Activated CD8-positive, alpha-beta memory T cell treated with anti-CD3 and anti-CD28 coated beads, Interleukin-2, amount 10 ng/mL, durations not matched to agents 7 days and 5 days (primary cell): ENCODE data around the gene TBCEL. TPM values are rescaled to one million over a fixed set of nuclear protein-coding genes. Genes with fewer than 3 reads are reported as not detected.
"Not testable (repeated sequence)": the region's sequence is repeated elsewhere in the genome, so short reads cannot be mapped to it uniquely, and the experiment has no call there.

Experiments used
- ATAC-seq: fragments of 150-1000 bp; cut with Tn5 transposase; one replicate; pipeline ENCODE4 v1.10.0; 2021; ENCODE audit warnings: moderate library complexity
- CTCF ChIA-PET: fragments of 350-600 bp; sonication (Branson Sonifier 250); formaldehyde crosslinking; loops from one replicate; lab custom pipeline; 2021; ENCODE audit warnings: antibody characterized with exemption; lab: Charles Lee
- DNase-seq: peaks from one replicate; pipeline ENCODE4 v3.0.0-alpha.2; 2020
- H3K27ac Mint-ChIP-seq: one replicate; pipeline ENCODE4 v1.8.0; 2021; ENCODE audit warnings: mild to moderate bottlenecking, mixed read lengths
- H3K27me3 Mint-ChIP-seq: one replicate; pipeline ENCODE4 v1.8.0; 2021; ENCODE audit warnings: mixed read lengths
- H3K36me3 Mint-ChIP-seq: one replicate; pipeline ENCODE4 v1.8.0; 2021; ENCODE audit warnings: mild to moderate bottlenecking, mixed read lengths
- H3K4me1 Mint-ChIP-seq: one replicate; pipeline ENCODE4 v1.8.0; 2021; ENCODE audit warnings: mixed read lengths
- H3K4me3 Mint-ChIP-seq: one replicate; pipeline ENCODE4 v1.8.0; 2021; ENCODE audit warnings: mild to moderate bottlenecking, moderate library complexity, mixed read lengths
- H3K9me3 Mint-ChIP-seq: one replicate; pipeline ENCODE4 v1.8.0; 2022; ENCODE audit warnings: low read depth, mixed read lengths
- total RNA-seq, 2 experiments: library from RNA; stranded (reverse); gene quantifications; one replicate each; pipeline ENCODE4 v1.2.3, GENCODE V29; 2021

Gene TBCEL
- total RNA-seq, 2 experiments from 2014 or later = 11.2 to 14.0 TPM

- CTCF ChIA-PET = no interaction called here
- H3K27ac Mint-ChIP-seq = no peak overlapping the region
Observed at GRCh38 chr11:120998581-120998980, 25.3 kb upstream of the TBCEL start.

GRCh38 chr11:121004206-121004840 lies 19.6 kb upstream of the TBCEL start:
- no peak overlapping the region for H3K4me3 Mint-ChIP-seq
- no peak overlapping the region for H3K27ac Mint-ChIP-seq
- H3K36me3 Mint-ChIP-seq = no peaks in the 10 kb centered on the region
- H3K9me3 Mint-ChIP-seq = peaks cover 7% of the 10 kb centered on the region
- no peaks in the 10 kb centered on the region for H3K4me1 Mint-ChIP-seq
- DNase-seq (no peak), ATAC-seq (no peak)
- CTCF ChIA-PET = no interaction called here
- H3K27me3 Mint-ChIP-seq = peaks cover 41% of the 10 kb centered on the region

More at GRCh38 chr11:120998581-120998980, 25.3 kb upstream of the TBCEL start:
- peaks cover 47% of the 10 kb centered on the region for H3K27me3 Mint-ChIP-seq
- H3K4me3 Mint-ChIP-seq = no peak overlapping the region
- no peaks in the 10 kb centered on the region for H3K9me3 Mint-ChIP-seq
- no peaks in the 10 kb centered on the region for H3K36me3 Mint-ChIP-seq
- peaks cover 4% of the 10 kb centered on the region for H3K4me1 Mint-ChIP-seq
- no peak for ATAC-seq
- DNase-seq = no peak

GRCh38 chr11:121006922-121007321 lies 17.0 kb upstream of the TBCEL start:
- H3K27ac Mint-ChIP-seq = no peak overlapping the region
- ATAC-seq (no peak), DNase-seq (no peak)
- no peaks in the 10 kb centered on the region for H3K36me3 Mint-ChIP-seq
- peaks cover 40% of the 10 kb centered on the region for H3K27me3 Mint-ChIP-seq
- CTCF ChIA-PET = no interaction called here
- peaks cover 7% of the 10 kb centered on the region for H3K9me3 Mint-ChIP-seq
- H3K4me1 Mint-ChIP-seq = no peaks in the 10 kb centered on the region
- no peak overlapping the region for H3K4me3 Mint-ChIP-seq

GRCh38 chr11:121008551-121008950 lies 15.4 kb upstream of the TBCEL start:
- peaks cover 7% of the 10 kb centered on the region for H3K9me3 Mint-ChIP-seq
- no peaks in the 10 kb centered on the region for H3K36me3 Mint-ChIP-seq
- no peak overlapping the region for H3K27ac Mint-ChIP-seq
- no peak overlapping the region for H3K4me3 Mint-ChIP-seq
- H3K4me1 Mint-ChIP-seq = no peaks in the 10 kb centered on the region
- DNase-seq (no peak), ATAC-seq (no peak)
- H3K27me3 Mint-ChIP-seq = peaks cover 31% of the 10 kb centered on the region
- CTCF ChIA-PET = no interaction called here

DNA sequence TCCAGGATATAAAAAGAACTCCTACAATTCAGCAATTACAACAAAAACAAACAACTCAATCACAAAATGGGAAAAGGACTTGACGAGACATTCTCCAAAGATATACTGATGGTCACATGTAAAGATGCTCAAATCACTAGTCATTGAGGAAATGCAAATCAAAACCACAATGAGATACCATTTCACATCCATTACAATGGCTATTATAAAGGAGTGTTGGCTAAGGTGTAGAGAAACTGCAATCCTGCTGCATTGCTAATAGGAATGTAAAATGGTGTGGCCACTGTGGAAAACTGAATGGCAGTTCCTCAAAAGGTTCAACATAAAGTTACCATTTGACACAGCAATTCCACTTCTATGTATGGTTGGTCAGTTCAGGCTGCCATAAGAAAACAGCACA lies 11.8 kb upstream of the TBCEL start:
- no peak for DNase-seq
- CTCF ChIA-PET = no interaction called here
- no peak for ATAC-seq
- no peak overlapping the region for H3K4me3 Mint-ChIP-seq
- H3K4me1 Mint-ChIP-seq = no peaks in the 10 kb centered on the region
- H3K27ac Mint-ChIP-seq = no peak overlapping the region
- no peaks in the 10 kb centered on the region for H3K36me3 Mint-ChIP-seq
- peaks cover 27% of the 10 kb centered on the region for H3K27me3 Mint-ChIP-seq
- no peaks in the 10 kb centered on the region for H3K9me3 Mint-ChIP-seq

DNA sequence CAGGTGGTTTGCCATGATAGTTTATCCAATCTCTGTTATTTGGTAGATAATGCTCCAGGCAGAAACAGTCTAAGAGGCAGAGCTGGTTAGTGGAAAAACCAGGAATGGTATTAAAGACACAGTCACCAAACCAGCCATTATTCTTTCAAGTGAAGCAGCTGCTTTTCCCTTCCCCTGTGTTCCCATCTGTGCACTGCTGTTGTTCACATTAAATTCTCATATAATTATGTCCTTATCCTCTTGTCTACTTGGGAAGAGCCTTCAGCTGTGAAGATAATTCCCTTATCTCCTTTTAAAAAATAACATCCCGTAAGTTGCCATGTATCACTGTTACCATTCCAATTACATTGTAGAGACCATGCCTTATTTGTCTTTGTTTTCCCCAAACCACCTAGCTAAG lies 5.2 kb upstream of the TBCEL start:
- DNase-seq (no peak), ATAC-seq (no peak)
- CTCF ChIA-PET = interaction anchor here (1.2 kb wide), 1 partner anchor 176 kb away, joined by 3 read pairs; no protein-coding TSS in a partner anchor
- Mint-ChIP-seq H3K9me3 (no peaks in the 10 kb centered on the region), H3K36me3 (no peaks in the 10 kb centered on the region), H3K4me3 (no peak overlapping the region), H3K27me3 (peaks cover 20% of the 10 kb centered on the region), H3K27ac (no peak overlapping the region), H3K4me1 (peaks cover 3% of the 10 kb centered on the region)

DNA sequence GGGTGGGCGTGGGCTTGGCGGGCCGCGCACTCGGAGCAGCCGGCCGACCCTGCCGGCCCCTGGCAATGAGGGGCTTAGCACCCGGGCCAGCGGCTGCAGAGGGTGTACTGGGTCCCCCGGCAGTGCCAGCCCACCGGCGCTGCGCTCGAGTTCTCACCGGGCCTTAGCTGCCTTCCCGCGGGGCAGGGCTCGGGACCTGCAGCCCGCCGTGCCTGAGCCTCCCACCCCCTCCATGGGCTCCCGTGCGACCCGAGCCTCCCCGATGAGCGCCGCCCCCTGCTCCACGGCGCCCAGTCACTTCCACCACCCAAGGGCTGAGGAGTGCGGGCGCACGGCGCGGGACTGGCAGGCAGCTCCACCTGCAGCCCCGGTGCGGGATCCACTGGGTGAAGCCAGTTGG lies 2.2 kb upstream of the TBCEL start:
- Mint-ChIP-seq H3K27me3 (peaks cover 16% of the 10 kb centered on the region), H3K4me1 (peaks cover 17% of the 10 kb centered on the region)
- CTCF ChIA-PET, H3K4me3 Mint-ChIP-seq, H3K36me3 Mint-ChIP-seq, H3K27ac Mint-ChIP-seq, ATAC-seq, H3K9me3 Mint-ChIP-seq, DNase-seq: not testable (repeated sequence)

DNA sequence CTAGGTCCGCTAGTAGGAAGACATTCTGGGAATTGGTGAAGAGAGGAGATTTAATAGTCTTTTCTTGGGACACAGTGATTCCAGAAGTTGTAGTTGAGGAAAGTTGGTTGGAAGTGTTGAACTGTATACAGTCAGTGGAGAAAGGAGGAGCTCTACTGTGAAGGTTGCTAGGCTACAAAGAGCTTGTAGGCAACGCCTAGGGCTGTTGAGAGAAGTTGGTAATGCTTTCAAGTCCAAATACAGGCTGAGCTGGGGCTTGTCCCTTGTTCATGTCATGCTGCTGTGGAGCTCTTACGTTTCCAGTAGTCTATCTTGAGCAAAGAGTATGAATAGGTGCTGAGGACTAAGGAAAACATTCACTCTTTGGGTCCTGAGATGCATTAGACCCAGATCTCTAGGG lies 1.1 kb downstream of the TBCEL start:
- no peak for ATAC-seq

DNA sequence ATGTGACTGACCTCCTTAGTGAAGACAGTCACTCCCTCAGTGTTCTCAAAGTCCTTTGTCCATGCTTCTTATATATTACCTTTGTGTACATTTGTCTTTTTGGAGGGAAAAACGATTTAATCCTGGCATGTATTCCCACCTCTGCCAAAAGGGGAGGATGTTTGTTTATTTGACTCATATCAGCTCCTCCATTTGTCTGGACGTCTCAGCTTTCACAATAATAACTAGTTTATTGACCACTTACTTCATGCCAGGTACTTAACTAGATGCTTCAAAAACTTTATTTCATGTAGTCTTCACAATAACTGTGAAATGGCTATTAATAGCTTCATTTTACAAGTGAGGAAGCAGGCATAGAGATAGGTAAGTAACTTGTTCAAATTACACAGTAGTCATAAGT lies 5.3 kb downstream of the TBCEL start:
- no peak overlapping the region for H3K4me3 Mint-ChIP-seq
- ATAC-seq (no peak), DNase-seq (no peak)
- CTCF ChIA-PET = no interaction called here
- peaks cover 23% of the 10 kb centered on the region for H3K4me1 Mint-ChIP-seq
- H3K27ac Mint-ChIP-seq = no peak overlapping the region
- H3K9me3 Mint-ChIP-seq = no peaks in the 10 kb centered on the region
- no peaks in the 10 kb centered on the region for H3K27me3 Mint-ChIP-seq
- peaks cover 8% of the 10 kb centered on the region for H3K36me3 Mint-ChIP-seq

More for the DNA sequence above, 1.1 kb downstream of the TBCEL start:
- peaks cover 21% of the 10 kb centered on the region for H3K4me1 Mint-ChIP-seq
- peaks cover 2% of the 10 kb centered on the region for H3K27me3 Mint-ChIP-seq
- peak overlapping the region; percentile 61 for H3K27ac Mint-ChIP-seq
- peaks cover under 1% of the 10 kb centered on the region for H3K36me3 Mint-ChIP-seq
- no peak for DNase-seq
- CTCF ChIA-PET = interaction anchor here (0.8 to 2.3 kb wide), 3 partner anchors 10 to 24 kb away, joined by 3 to 7 read pairs (median 3); no protein-coding TSS in a partner anchor
- H3K4me3 Mint-ChIP-seq = peak overlapping the region; percentile 76
- no peaks in the 10 kb centered on the region for H3K9me3 Mint-ChIP-seq

GRCh38 chr11:121029813-121030445 lies 6.0 kb downstream of the TBCEL start:
- ATAC-seq = no peak
- Mint-ChIP-seq H3K27ac (no peak overlapping the region), H3K4me3 (no peak overlapping the region), H3K27me3 (no peaks in the 10 kb centered on the region), H3K36me3 (peaks cover 8% of the 10 kb centered on the region), H3K9me3 (no peaks in the 10 kb centered on the region), H3K4me1 (peaks cover 18% of the 10 kb centered on the region)
- CTCF ChIA-PET = no interaction called here
- DNase-seq = no peak

DNA sequence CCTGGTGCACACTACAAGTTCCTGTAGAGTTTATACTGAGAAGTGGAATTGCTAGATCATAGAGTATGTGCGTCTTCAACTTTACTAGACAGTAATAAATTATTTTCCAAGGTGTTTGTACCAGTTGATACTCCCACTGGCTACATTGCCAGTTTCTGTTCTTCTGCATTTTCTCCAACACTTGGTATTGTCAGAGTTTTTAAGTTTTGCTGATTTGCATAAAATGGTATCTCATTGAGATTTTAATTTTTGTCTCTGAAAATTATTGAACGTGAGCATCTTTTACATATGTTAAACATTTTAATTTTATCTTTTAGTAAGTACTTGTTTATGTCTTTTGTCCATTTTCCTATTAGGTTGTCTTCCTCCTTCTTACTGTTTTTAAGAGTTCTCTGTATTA lies 7.3 kb downstream of the TBCEL start:
- peaks cover 8% of the 10 kb centered on the region for H3K36me3 Mint-ChIP-seq
- CTCF ChIA-PET = no interaction called here
- H3K9me3 Mint-ChIP-seq = no peaks in the 10 kb centered on the region
- no peak for DNase-seq
- ATAC-seq = no peak
- H3K4me1 Mint-ChIP-seq = peaks cover 21% of the 10 kb centered on the region
- H3K4me3 Mint-ChIP-seq = no peak overlapping the region
- no peak overlapping the region for H3K27ac Mint-ChIP-seq
- no peaks in the 10 kb centered on the region for H3K27me3 Mint-ChIP-seq

- not testable (repeated sequence) for H3K9me3 Mint-ChIP-seq, H3K27me3 Mint-ChIP-seq, ATAC-seq, H3K36me3 Mint-ChIP-seq, DNase-seq, H3K27ac Mint-ChIP-seq, H3K4me3 Mint-ChIP-seq
- H3K4me1 Mint-ChIP-seq = peaks cover 24% of the 10 kb centered on the region
- CTCF ChIA-PET = interaction anchor here (1.0 kb wide), 1 partner anchor 12 kb away, joined by 3 read pairs; no protein-coding TSS in a partner anchor
Observed at GRCh38 chr11:121031648-121032047, 7.7 kb downstream of the TBCEL start.

DNA sequence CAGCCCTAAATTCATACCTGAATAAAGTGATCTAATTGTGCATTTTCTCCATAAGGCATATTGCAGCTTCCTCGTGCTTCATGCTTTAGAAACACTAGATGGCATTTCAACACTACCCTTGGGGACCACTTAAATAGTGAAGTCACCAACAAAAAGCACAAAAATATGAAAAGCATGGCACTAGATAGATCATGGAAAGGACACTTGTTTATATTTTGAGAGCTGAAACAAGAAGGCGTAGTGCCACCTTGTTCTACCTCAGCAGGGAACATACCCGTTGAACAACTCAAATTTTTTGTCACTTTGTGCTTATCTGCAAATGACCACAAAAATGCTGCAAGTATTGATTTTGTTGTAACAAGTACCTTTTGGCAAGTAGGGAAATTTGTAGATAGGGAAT lies 8.6 kb downstream of the TBCEL start:
- Mint-ChIP-seq H3K4me1 (peaks cover 27% of the 10 kb centered on the region), H3K36me3 (peaks cover 8% of the 10 kb centered on the region), H3K27me3 (no peaks in the 10 kb centered on the region), H3K4me3 (no peak overlapping the region), H3K27ac (no peak overlapping the region), H3K9me3 (no peaks in the 10 kb centered on the region)
- DNase-seq (no peak), ATAC-seq (no peak)
- CTCF ChIA-PET = interaction anchor here (1.0 kb wide), 1 partner anchor 12 kb away, joined by 3 read pairs; no protein-coding TSS in a partner anchor

DNA sequence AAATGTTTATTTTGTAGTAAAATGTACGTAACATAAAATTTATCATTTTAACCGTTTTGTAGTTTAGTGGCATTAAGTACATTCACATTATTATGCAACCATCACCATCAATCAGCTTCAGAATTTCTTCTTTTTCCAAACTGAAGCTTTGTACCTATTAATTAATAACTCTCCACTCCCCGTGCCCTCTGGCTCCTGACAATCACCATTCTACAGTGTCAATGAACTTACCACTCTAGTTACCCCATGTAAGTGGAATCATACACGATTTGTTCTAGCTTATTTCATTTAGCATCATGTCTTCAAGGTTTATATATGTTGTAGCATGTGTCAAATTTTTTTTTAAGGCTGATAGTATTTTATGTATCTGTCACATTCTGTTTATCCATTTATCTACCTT lies 9.7 kb downstream of the TBCEL start:
- peaks cover 9% of the 10 kb centered on the region for H3K36me3 Mint-ChIP-seq
- no peak overlapping the region for H3K27ac Mint-ChIP-seq
- no peaks in the 10 kb centered on the region for H3K27me3 Mint-ChIP-seq
- CTCF ChIA-PET = no interaction called here
- H3K9me3 Mint-ChIP-seq = no peaks in the 10 kb centered on the region
- H3K4me3 Mint-ChIP-seq = no peak overlapping the region
- H3K4me1 Mint-ChIP-seq = peaks cover 27% of the 10 kb centered on the region
- ATAC-seq = no peak
- no peak for DNase-seq
